GM12892 (cell line): ENCODE data around the gene CYP8B1.

Source experiments
- POLR2A ChIP-seq: IDR thresholded peaks from 2 replicates; pipeline ENCODE4 v1.6.1; 2011; ENCODE audit warnings: low read depth, low read length, control low read depth
- POLR2AphosphoS5 ChIP-seq: IDR thresholded peaks from 2 replicates; pipeline ENCODE4 v1.6.1; 2011; ENCODE audit warnings: low read depth, low read length, control low read depth
- TAF1 ChIP-seq: IDR thresholded peaks from 2 replicates; pipeline ENCODE4 v1.6.1; 2011; ENCODE audit warnings: low read depth, mild to moderate bottlenecking, control low read depth, low read length, borderline replicate concordance

DNA sequence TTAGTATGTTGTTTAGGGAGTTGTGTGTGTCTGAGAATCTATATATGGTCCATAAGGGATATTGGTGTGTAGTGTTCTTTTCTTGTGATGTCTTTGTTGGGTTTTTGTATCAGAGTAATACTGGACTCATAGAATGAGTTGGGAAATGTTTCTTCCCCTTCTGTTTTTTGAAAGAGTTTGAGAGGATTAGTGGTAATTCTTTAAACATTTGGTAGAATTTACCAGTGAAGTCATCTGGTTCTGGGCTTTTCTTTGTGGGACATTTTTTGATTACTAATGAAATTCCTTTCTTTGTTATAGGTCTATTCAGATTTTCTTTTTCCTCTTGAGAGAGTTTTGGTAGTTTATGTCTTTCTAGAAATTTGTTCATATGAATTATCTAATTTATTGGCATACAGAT is 49.5 kb downstream of the CYP8B1 start:
- TF ChIP-seq POLR2AphosphoS5 (no peak), TAF1 (no peak), POLR2A (no peak)
